Fibroblast of mammary gland (primary cell): Measurements from ENCODE around the gene SARDH.

ENCODE experiments used
- DNase-seq: peaks from one replicate; pipeline ENCODE4 v3.0.0-alpha.2; 2010; ENCODE audit warnings: low read depth
- H3K4me3 ChIP-seq: 2 replicates; pipeline ENCODE4 v1.5.1; 2011; ENCODE audit warnings: low read depth, mild to moderate bottlenecking, low read length, moderate library complexity; ENCODE audit not compliant: control insufficient read depth
- CTCF ChIP-seq: conservative IDR thresholded peaks from 2 replicates; pipeline ENCODE4 v1.5.1; 2011; ENCODE audit warnings: low read depth, low read length, inconsistent platforms; ENCODE audit not compliant: control insufficient read depth, insufficient read depth

Gene SARDH

DNA sequence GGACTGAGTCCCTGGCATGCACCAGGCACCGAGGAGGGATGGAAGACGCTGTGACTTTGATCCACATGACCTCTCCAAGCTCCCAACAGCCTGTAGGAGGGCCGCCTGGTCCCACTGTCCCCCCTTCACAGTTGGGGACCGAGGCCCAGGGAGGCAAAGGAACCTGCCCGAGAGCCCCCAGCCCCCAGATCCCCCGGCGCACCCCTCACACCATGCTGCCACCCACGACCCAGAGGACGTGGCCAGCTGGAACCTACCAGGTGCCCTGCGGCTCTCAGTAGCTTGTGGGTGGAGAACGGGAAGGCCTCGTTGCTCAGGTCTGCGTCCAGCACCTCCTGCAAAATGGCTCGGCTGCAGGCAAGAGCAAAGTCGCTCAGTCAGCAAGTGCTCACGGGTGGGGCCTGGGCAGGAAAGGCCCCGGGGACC lies 53.2 kb downstream of the SARDH start:
- no peak for TF ChIP-seq CTCF
- no peak for DNase-seq
- H3K4me3 ChIP-seq: no peak overlapping the region

DNA sequence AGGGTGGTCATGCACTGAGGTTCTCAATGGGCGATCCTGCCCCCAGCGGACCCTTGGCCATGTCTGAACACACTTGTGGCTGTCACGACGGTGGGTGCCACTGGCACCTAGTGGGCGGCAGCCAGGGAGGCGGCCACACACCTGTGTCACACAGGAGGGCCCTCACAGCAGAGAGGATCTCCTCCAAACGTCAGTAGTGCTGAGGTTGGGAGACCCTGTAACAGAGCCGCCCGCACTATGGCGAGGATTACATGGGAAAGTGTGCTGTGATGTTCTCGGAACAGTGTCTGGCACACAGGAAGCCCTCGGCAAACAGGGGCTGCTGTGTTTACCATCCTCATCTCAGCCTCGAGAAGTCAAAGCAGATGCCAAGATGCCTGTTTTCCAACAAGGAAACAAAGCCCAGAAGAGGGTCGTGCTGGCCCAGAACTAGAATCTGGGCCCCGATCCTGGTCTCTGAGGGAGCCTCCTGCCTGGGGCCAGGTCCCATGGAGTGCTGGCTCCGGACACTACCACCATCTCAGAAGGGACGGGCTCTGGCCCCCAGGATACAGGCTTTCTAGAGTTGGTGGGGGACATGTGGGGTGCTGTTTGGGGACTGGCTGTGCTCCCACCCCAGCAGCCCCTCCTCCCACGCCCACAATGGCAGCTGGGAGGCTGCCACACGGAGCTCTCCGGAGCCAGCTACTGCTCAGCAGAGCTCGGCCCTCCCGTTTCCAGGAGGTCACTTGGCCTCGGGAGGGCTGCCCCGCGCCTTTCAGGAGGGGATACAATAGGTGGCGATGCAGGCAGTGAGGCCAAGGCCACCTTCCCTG lies 53.8 kb downstream of the SARDH start:
- DNase-seq: no peak
- TF ChIP-seq CTCF: no peak
- no peak overlapping the region for H3K4me3 ChIP-seq

GRCh38 chr9:133683586-133684120 lies 54.5 kb downstream of the SARDH start:
- peak; percentile 5 for DNase-seq
- TF ChIP-seq CTCF: no peak
- H3K4me3 ChIP-seq: no peak overlapping the region

DNA sequence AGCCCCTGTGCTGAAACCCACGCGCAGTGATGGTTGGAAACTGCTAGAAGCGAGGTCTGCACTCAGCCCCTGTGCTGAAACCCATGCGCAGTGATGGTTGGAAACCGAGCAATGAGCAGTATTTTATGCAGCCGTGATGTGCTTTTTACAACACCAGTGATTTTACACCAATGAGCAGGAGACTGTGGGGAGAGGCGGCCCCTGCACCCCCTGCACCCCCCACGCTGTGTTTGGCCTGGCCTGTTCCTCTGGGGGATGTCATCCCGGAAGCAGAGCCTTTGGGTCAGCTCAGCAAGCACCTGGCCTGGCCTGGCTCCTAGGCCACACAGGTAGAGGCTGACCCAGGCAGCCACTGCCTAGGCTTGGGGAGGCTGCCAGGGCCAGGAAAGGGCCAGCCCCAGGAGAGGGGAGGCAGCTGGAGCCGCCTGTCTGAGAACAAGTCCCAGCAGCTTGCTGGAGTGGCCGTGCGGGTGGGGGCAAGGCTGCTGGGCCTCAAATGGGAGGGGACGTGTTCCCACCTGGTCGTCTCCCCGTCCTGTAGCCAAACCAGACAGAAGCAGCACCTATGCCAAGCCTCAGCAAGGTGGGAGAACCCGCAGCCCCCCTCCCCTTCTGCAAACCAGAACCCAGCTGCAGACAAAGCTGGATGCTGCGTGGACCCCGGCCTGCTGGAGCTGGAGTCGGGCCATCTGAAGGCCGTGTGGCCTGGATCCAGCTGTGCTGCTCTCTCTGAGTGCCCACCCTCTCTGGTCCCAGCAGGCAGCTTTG lies 55.1 kb downstream of the SARDH start:
- H3K4me3 ChIP-seq: no peak overlapping the region

DNA sequence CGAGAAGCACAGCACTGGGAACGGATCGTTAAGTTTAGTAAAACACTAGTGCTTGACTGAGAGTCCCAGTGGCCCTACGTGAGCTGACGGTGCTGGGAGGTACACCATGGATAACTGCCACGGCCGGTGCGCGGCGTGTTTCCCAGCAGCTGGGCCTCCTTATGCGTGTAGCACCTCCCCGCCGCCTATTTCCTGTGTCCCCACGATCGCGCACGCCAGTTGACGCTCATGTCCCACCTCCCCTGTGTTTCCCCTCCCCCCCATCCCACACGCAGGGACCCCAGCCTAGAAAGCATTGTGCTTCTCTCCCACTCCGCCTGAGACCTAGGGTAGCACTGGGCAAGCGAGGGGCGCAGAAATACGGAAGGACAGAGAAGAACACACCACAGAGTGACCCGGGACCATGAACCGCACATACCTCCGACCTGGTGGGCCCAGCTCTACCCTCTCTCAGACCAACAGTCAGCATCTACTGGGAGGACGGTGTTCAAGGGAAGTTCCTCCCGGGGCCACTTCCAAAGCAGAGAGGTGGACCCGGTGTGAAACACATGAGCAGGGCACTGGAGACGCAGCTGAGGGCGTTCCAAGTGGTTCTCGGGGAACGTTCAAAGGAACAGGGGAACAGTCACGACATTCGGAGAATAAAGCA lies 56.4 kb downstream of the SARDH start:
- no peak for DNase-seq
- TF ChIP-seq CTCF: no peak
- H3K4me3 ChIP-seq: no peak overlapping the region

More for the DNA sequence above, 55.1 kb downstream of the SARDH start:
- no peak for DNase-seq
- TF ChIP-seq CTCF: no peak

DNA sequence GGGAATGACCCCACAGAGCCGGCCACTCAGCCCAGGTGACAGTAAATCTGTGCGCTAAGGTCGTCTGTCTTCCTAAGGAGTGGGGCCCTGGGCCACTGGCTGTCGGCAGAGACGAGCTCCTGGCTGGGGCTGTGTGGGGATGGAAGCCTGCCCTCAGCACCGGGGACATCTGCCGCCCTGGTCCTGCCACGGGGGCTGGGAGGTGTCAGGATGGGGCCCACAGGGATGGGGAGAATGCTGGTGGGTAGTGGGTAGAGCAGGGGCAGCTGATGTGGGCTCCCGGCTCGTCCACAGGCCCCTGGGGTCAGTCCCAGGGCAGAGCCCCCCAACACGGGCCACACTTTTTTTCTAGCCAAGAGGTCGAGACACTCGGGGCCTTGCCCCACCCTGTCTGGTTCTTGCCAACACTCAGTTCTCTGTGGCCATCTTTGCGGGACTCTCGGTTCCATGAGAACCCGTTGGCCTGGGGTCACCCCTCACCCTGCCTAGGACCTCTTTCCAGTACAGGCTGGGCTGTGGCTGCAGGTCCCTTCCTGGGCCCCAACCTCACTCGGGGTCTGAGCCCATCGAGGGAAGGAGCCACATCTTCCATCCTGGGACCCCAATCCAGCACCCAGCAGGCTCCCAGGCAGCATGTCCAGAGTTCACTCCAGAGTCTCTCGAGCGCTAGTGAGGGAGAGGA lies 57.0 kb downstream of the SARDH start:
- TF ChIP-seq CTCF: no peak
- no peak overlapping the region for H3K4me3 ChIP-seq
- no peak for DNase-seq
